Uterus (tissue), 2 donors: Measurements from ENCODE around the gene NXPE3.

Experiments
- CTCF ChIP-seq, 4 experiments: fragments of 200-600 bp in 2 of 4; fragments of 450-650 bp in 2 of 4; sonication (generic) in 2 of 4; IDR thresholded peaks; one replicate each; pipeline ENCODE4 v1.5.1; 2016 to 2019; ENCODE audit warnings: antibody characterized with exemption in 4 of 4, mild to moderate bottlenecking in 2 of 4, moderate library complexity in 1 of 4
- POLR2A ChIP-seq, 2 donors: fragments of 450-650 bp; IDR thresholded peaks; one replicate each; pipeline ENCODE4 v1.6.1; 2016; ENCODE audit warnings: antibody characterized with exemption in 2 of 2, mild to moderate bottlenecking in 1 of 2, moderate library complexity in 1 of 2

GRCh38 chr3:101729586-101729985 lies 49.4 kb upstream of the NXPE3 start:
- no peak for TF ChIP-seq CTCF (IDR thresholded peaks at IDR 0.05)
- TF ChIP-seq POLR2A (IDR thresholded peaks at IDR 0.05) = no peak
